NCI-H460 (cell line): ENCODE measurements around the gene ST7. TPM values are rescaled to one million over a fixed set of nuclear protein-coding genes. Genes with fewer than 3 reads are reported as not detected.
"Not testable (repeated sequence)": the region's sequence is repeated elsewhere in the genome, so short reads cannot be mapped to it uniquely, and the experiment has no call there.

Experiments
- DNase-seq: peaks from one replicate; pipeline ENCODE4 v3.0.0-alpha.2; 2016; ENCODE audit warnings: low read depth; ENCODE audit errors: extremely low read depth
- polyA plus RNA-seq: library from polyadenylated mRNA; depleted of rRNA; stranded (reverse); fragments of >200 nt; gene quantifications from 2 replicates; pipeline ENCODE4 v1.2.3, GENCODE V29; 2014; cell fraction: nucleus; rRNA removed
- total RNA-seq: library from RNA; depleted of rRNA; stranded (reverse); fragments of >200 nt; shearing (Covaris generic); gene quantifications from 2 replicates; pipeline ENCODE4 v1.2.3, GENCODE V29; 2014; rRNA removed

The ST7 gene, protein sequence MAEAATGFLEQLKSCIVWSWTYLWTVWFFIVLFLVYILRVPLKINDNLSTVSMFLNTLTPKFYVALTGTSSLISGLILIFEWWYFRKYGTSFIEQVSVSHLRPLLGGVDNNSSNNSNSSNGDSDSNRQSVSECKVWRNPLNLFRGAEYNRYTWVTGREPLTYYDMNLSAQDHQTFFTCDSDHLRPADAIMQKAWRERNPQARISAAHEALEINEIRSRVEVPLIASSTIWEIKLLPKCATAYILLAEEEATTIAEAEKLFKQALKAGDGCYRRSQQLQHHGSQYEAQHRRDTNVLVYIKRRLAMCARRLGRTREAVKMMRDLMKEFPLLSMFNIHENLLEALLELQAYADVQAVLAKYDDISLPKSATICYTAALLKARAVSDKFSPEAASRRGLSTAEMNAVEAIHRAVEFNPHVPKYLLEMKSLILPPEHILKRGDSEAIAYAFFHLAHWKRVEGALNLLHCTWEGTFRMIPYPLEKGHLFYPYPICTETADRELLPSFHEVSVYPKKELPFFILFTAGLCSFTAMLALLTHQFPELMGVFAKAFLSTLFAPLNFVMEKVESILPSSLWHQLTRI
- 27.1 and 30.7 TPM in 2 replicates for total RNA-seq
- polyA plus RNA-seq = 9.3 and 10.4 TPM in 2 replicates

DNA sequence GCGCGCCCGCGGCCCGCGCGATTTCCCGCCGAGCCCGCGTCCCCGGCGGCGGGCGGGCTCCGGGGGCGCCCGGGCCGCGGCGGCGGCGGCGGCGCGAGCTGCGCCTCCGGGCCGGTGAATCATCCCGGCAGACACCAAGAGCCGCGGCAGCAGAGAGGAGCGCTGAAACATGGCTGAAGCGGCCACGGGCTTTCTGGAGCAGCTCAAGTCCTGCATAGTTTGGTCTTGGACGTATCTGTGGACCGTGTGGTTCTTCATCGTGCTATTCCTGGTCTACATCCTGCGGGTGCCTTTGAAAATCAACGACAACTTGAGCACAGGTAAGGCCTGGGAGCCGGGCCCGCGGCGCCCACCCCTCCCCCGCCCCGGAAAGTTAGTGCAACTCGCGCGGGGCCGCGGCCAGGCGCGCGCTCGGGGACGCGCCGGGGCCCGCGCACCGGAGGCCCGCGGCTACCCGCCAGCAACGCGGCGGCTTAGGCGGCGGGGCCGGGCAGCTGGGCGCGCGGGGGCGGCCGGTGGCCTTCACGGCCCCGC is at the start of gene ST7:
ST7 (plus strand) TSS at position 130 of the 534 bp plus-strand sequence; CDS start at position 170, 40 bp downstream.
- peak; percentile 74 for DNase-seq

DNA sequence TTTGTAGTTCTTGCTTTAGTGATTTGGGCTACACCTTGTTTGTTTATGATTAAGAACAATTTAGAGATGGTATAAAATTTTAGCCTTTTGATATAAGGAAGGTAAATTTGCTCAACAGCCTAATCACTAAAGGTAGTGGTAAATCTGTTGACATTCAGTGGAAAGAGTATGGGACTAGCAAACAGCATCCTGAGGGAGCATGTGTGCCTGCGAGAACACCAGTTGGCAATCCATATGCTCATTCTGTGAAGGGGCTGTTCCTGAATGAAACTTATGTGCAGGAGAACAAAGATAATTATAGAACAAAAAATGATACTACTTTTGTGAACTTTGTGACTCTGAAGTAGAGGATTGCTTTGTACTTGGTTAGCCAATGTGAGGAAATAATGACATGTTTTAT is 46.9 kb upstream of the ST7 start:
- no peak for DNase-seq

DNA sequence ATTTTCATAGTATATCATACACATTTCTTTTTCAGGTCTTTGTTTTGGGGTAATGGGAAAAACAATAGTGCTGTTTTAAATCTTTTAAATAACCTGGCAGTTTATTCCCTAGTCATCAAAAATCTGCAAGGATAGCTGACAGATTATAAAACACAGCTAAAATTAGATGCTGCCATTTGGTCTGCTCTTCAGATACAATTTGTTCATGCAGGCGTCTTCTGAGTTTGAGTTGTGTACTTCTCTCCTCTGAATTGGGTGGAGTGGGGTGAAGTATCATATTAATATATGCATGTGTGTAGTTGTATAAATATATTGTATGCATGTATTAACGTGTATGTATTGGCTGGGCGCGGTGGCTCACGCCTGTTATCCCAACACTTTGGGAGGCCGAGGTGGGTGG is 42.9 kb upstream of the ST7 start:
- no peak for DNase-seq

DNA sequence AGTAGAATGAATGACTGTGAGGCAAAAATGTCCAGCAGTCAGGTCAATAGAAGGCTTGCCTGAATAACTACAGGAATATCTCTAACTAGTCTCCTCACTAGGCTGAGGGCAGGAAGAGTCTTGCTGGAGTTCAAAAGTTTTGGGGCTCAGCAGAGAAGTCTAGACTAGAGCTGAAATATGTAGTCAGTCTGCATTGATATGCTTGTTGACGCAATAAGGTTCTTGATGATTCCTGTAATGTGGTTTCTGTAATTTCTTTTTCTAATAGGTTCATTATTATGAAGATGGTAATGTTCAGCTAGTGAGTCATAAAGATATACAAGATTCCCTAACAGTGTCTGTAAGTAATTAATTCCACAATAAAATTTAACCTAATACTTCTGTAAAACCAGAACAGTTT is 41.5 kb upstream of the ST7 start:
- no peak for DNase-seq

DNA sequence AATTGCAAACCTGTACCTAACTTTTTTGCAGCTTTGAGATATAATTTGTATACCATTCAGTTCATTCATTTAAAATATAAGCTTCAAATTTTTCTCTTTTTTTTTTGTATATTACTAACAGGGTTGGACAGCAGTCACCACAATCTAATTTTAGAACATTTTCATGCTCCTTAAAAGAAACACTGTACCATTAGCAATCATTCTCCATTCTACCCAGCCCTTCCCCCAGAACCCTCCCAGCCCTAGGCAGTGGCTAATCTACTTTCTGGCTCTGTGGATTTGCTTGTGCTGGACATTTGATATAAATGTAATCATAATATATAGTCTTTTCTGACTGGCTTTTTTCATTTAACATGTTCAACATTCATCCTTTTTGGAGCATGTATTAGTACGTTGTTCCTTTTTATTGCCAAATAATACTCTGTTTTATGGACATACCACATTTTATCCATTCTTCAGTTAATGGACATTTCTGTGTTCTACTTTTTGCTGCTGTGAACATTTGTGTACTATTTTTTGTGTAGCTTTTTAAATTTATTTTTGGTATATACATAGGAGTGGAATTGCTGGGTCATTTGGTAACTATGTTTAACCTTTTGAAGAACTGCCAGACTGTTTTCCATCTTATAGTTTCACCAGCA is 40.9 kb upstream of the ST7 start:
- no peak for DNase-seq

DNA sequence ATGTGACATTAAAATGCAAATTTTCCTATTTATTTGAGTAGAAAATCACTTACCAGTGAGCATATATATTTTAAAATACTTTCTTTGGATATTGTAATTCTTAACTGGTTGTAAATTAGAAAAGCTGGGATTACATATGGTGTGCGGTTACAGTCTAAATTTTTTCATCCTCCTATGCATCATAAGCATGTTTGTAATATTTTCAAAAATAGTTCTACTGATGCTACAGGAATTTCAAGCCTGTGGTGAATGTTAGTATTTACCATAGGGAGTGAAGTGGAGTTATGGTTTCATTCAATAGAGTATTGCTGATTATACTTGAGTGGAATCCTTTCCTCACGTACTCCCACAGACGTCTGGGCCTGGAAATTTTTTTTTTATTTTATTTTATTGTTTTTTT is 34.6 kb upstream of the ST7 start:
- DNase-seq = no peak

DNA sequence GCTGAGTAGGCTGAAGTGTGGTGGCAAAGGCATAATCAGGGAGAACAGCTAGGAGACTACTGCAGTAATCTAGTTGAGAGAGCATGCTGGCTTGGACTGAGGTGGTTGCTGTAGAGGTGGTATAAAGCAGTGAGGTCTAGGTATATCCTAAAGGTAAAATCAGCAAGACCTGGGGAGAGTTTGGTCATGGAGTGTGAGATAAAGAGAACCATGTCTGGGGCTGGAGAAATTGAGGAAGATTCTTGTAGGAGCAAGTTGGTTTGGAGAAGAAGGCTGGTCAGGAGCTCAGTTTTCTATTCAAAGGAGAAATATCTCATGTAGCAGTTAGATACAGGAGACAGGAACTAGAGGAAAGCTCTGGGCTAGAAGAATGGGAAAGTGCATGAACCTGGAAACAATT is 32.9 kb upstream of the ST7 start:
- DNase-seq = no peak

DNA sequence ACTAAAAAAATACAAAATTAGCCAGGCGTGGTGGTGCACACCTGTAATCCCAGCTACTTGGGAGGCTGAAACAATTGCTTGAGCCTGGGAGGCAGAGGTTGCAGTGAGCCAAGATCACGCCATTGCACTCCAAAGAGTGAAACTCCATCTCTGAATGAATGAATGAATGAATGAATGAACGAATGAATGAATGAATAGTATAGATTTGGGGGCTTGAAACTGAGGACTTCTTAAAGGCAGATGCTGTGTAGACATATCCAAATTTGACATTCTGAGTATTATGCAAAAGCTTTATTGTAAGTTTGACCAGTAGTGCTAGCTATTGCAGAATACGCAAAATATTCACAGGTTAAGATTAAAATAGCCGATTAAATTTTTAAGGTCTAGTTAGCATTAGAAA is 30.8 kb upstream of the ST7 start:
- DNase-seq = no peak

DNA sequence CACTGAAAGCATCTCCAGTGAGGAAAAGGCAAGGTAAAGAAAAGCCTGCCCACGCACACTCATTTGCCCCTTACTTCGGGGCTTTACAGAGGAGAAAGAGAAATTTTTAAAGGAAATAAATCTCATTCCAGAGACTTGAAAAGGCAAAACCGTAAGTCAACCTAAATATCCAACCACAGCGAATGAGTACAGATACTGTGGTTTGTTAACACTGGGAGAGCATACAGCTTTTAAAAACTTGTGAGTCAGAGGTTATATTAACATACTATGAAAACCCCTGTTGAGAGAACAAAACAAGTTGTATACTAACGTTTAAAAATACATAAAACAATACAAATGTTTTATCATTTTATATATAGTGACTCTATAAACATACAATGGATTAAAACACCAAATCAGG is 28.6 kb upstream of the ST7 start:
- DNase-seq = no peak

DNA sequence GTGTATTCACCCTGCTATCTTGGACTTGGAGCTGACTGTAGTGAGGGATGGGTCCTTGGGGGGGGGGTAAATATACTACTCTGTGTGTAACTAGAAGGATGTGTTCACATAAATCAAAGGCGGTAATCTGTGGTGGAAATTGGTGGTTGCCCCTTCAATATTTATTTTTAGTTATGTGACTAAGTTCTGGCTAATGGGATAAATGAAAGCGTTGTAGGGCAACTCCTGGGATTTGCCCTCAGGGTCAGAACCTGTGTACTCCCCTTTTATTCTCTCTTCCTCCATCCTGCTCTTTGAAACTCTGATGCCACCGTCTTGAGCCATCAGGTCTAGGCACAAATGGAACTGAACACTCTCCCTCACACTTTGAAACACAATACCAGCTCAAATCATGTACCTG is 24.3 kb upstream of the ST7 start:
- no peak for DNase-seq

DNA sequence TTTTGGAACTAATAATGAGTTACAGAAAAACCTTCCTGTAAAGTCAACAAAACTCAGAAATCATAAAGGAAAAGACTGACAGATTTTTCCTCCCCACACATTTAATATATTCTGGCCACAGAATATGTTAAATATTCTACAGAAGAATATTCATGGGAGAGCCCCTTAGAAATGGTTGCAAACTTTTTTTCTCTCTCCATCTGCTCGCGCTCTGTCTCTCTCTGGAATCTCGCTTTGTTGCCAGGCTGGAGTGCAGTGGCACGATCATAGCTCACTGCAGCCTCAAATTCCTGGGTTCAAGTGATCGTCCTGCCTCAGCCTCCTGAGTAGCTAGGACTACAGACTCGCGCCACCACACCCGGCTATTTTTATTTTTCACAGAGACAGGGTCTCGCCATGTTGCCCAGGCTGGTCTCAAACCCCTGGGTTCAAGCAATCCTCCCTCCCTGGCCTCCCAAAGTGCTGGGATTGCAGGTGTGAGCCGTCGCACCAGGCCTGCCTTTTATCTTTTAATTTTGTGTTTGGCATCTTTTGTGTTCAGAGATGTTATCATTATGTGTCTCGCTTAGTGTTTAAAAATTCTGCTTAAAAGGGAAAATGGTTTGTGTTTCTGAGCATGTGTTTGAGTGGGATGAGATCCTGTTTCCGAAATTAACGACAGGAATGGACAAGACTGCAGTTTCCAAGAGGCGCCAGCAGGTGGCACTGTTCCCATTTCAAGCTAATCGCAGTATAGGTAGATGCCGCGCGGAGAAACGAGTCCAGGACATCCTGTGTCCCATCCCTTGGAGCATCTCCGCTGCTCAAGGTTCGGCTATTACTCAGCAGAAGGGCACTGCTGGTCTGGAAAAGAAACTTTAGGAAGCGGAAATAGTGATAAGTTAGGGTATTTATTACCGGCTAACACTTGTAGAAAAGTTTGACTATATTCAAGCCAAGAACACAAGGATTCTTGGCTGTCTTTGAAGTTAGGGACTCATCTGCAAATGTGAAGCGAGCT is 23.1 kb upstream of the ST7 start:
- peak; percentile 72 for DNase-seq

DNA sequence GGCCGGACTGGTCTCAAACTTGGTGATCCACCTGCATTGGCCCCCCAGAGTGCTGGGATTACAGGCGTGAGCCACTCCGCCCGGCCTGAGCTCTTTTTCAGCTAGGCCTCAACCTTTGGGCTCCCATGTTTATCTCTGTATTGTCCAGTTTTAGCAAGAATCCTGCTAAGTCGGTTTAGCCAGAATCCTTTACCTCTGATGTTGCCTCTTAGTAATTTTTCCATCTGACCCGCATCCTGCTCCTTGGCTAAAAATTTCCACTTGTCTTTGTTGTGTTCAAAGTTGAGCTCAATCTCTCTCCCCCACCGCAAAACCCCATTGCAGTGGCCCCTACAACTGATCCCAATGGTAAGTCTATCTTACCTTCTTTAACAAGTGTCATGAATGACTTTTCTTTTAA is 20.7 kb upstream of the ST7 start:
- DNase-seq = no peak

DNA sequence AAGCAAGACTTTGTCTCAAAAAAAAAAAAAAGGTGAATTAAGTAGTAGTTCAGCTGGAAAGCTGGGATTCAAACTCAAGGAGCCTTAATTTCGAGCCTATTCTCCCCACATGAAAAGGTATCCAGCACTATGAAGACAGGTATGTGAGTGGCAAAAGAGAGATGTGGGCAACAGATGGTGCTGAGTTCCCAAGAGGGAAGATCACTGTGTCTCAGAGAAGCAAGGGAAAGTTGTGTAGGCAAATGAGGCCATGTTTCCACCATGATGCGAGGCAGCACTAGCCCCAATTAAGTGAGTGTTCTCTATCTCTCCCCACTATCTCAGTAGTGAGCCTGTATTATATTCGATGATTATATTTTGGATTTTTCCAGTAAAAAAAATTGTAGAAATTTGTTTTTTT is 19.8 kb upstream of the ST7 start:
- no peak for DNase-seq

DNA sequence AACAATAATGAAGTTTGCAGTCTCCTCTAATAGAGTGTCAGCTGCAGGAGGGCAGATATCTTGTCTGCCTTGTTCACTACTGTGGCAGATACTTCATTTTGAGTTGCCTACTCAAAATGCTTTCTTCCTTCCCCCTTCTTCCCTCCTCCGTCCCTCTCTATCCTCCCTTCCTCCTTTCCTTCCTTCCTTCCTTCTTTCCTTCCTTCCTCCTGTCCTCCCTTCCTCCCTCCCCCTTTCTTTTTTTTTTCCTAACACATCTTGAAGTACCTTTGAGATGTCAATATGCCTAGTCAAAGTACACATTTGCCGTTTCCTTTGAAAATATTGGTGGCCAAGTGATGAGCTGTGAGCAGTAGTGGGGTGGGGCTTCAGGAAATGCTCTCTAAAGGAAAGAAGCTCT is 18.7 kb upstream of the ST7 start:
- DNase-seq = no peak

DNA sequence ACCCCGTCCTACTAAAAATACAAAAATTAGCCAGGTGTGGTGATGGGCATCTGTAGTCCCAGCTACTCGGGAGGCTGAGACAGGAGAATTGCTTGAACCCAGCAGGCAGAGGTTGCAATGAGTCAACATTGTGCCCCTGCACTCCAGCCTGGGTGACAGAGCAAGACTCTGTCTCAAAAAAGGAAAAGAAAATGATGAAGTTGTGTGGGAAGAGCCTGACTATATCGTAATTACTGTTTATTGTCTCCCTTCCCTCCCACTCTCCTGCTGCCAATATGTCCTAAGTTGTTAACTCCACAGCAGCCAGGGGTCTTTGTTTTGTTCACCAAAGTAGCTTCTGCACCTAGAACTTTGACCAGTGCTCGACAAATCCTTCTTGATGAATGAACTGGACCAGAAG is 16.5 kb upstream of the ST7 start:
- not testable (repeated sequence) for DNase-seq

DNA sequence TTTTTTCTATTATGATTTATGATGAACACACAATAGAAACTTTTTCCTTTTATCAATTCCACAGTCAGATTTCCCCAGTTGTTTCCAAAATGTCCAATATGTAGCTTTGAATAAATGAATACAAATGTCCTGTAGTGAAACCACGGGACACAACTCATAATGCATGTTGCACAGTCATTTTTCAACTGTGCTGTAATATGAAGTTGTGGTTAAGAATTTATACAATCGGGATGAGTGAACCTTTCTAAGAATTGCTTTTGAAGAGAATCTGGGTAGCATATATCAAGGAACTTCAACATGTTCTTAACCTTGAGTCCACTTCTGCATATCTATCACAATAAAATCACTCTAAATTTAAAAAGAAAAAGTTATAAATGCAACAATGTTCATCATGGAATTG is 14.6 kb upstream of the ST7 start:
- DNase-seq = no peak

DNA sequence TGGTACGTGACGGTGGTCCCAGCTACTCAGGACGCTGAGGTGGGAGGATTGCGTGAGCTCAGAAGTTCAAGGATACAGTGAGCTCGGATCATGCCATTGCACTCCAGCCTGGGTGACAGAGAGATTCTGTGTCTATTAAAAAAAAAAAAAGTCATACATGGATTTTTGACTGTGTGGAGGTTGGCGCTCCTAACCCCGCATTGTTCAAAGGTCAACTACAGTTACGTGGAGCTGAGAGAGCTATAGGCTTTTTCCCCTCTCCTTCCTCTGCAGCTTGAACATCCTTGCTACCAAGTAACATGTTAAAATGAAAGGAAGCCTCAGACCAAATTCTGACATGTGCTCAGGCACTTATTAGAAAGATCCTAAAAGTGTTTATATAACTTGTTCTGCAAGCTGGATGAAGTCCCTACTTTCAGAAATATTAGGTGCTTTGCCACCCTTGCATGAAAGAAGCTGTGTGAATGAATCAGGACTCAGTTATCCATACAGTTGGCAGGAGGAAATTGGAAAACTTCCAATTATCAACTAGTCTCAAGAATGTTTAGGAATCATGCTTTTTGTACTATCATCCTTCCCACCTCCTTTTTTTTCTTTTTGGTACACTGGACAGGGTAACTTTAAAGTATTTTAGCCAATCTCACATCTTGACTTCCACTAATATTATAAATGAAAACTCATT is 12.5 kb upstream of the ST7 start:
- no peak for DNase-seq

DNA sequence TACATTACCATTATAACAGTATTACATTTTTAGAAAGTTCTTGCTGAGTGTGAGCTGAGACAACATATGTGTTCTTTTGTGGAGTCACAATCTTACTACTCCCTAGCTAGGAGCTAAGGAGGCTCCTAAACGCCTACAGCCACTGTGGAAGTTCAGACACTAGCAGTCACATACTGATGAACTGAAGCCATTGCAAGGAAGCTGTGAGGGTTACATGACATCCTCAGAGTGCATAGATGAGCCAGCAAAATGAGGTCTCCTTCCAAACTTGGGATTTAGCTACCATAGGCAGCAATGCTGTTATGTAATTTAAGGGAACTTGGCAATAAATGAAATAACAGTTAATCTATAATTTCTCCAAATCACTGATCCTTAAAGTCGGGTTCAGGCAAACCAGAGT is 10.8 kb upstream of the ST7 start:
- DNase-seq = no peak

DNA sequence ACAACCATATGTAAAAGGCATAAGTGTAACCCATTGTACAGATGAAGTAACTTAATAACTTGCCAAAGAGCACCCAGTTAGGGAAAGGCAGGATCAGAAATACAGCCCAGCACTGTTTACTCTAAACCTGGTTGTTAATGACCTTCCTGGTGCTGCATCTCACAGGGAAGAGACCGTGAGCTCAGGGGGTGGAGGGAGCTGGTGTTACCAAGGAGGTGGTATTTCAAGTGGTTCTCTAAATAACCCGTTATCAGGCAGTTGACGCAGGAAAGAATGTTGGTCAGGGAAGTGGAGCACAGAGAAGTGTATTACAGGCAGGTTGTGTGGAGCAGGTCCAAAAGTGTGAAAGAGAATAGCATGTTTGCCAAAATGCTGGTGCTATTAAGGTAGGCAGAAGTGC is 4.4 kb upstream of the ST7 start:
- DNase-seq = no peak
